NOMO-1 treated with DMSO at 0.1 percent for 48 hours (cell line): Measurements from ENCODE around the gene ST8SIA5.

Experiments used
- DNase-seq: peaks from one replicate; lab custom pipeline; 2025; ENCODE audit not compliant: unreplicated experiment; lab: John Stamatoyannopoulos, UW

Gene ST8SIA5

GRCh38 chr18:46675112-46675511, 81.7 kb downstream of the ST8SIA5 start:
- peak; percentile 36 for DNase-seq

- DNase-seq: peak; percentile 44
Observed at GRCh38 chr18:46672062-46672970, 84.5 kb downstream of the ST8SIA5 start.

GRCh38 chr18:46668694-46669093, 88.2 kb downstream of the ST8SIA5 start:
- DNase-seq: no peak

- DNase-seq: no peak
Observed at GRCh38 chr18:46668135-46668534, 88.7 kb downstream of the ST8SIA5 start.

GRCh38 chr18:46663539-46663938, 93.3 kb downstream of the ST8SIA5 start:
- DNase-seq: peak; percentile 48

GRCh38 chr18:46660957-46661749, 95.7 kb downstream of the ST8SIA5 start:
- DNase-seq: no peak

GRCh38 chr18:46659484-46659883, 97.4 kb downstream of the ST8SIA5 start:
- no peak for DNase-seq

- no peak for DNase-seq
Observed at GRCh38 chr18:46657115-46657955, 99.5 kb downstream of the ST8SIA5 start, which contains the start of gene LOXHD1. TSS of gene LOXHD1 (minus strand) at chr18:46657220. CDS start at chr18:46657033, 187 bp downstream.

- DNase-seq: no peak
Observed at GRCh38 chr18:46656326-46657114, 100.3 kb downstream of the ST8SIA5 start.

GRCh38 chr18:46652372-46652771, 104.5 kb downstream of the ST8SIA5 start:
- no peak for DNase-seq

GRCh38 chr18:46650681-46651080, 106.2 kb downstream of the ST8SIA5 start:
- DNase-seq: no peak

GRCh38 chr18:46649071-46649862, 107.6 kb downstream of the ST8SIA5 start:
- DNase-seq: no peak

- no peak for DNase-seq
Observed at GRCh38 chr18:46646468-46646867, 110.4 kb downstream of the ST8SIA5 start.

GRCh38 chr18:46642561-46642960, 114.3 kb downstream of the ST8SIA5 start:
- no peak for DNase-seq

- DNase-seq: no peak
Observed at GRCh38 chr18:46641917-46642316, 114.9 kb downstream of the ST8SIA5 start.

GRCh38 chr18:46639386-46639785, 117.5 kb downstream of the ST8SIA5 start:
- DNase-seq: no peak

GRCh38 chr18:46636040-46636630, 120.7 kb downstream of the ST8SIA5 start:
- DNase-seq: no peak

- no peak for DNase-seq
Observed at GRCh38 chr18:46632401-46633071, 124.3 kb downstream of the ST8SIA5 start.
